Type B pancreatic cell (in vitro differentiated cells): ENCODE results near the gene SLC6A2. TPM values are rescaled to one million over a fixed set of nuclear protein-coding genes. Genes with fewer than 3 reads are reported as not detected.

Source experiments
- DNase-seq: peaks from one replicate; pipeline ENCODE4 v3.0.0; 2021; ENCODE audit warnings: mixed read lengths; ENCODE audit not compliant: unreplicated experiment; ENCODE audit errors: extremely low spot score
- H3K27ac Mint-ChIP-seq: 2 replicates; pipeline ENCODE4 v1.8.0; 2021; ENCODE audit warnings: mild to moderate bottlenecking, mixed read lengths
- H3K27me3 Mint-ChIP-seq: 2 replicates; pipeline ENCODE4 v1.8.0; 2021; ENCODE audit warnings: mixed read lengths
- H3K36me3 Mint-ChIP-seq: 2 replicates; pipeline ENCODE4 v1.8.0; 2021; ENCODE audit warnings: mixed read lengths
- H3K4me1 Mint-ChIP-seq: one replicate; pipeline ENCODE4 v1.8.0; 2021; ENCODE audit warnings: mixed read lengths; ENCODE audit not compliant: unreplicated experiment
- H3K4me3 Mint-ChIP-seq: 2 replicates; pipeline ENCODE4 v1.8.0; 2021; ENCODE audit warnings: mild to moderate bottlenecking, mixed read lengths
- H3K9me3 Mint-ChIP-seq: 2 replicates; pipeline ENCODE4 v1.8.0; 2021; ENCODE audit warnings: mixed read lengths
- total RNA-seq: library from RNA; stranded (reverse); gene quantifications from 2 replicates; pipeline ENCODE4 v1.2.1, GENCODE V29; 2021; ENCODE audit warnings: low replicate concordance
- TF ChIP-seq, protein P1 (sequence below): fragments of 200-600 bp; sonication (generic); conservative IDR thresholded peaks from 2 replicates; pipeline ENCODE4 v1.5.0; 2021; ENCODE audit warnings: antibody characterized with exemption, mild to moderate bottlenecking

The SLC6A2 gene
- total RNA-seq, 1 donor from 2014 or later: 5.7 TPM

- TF ChIP-seq, protein P1, sequence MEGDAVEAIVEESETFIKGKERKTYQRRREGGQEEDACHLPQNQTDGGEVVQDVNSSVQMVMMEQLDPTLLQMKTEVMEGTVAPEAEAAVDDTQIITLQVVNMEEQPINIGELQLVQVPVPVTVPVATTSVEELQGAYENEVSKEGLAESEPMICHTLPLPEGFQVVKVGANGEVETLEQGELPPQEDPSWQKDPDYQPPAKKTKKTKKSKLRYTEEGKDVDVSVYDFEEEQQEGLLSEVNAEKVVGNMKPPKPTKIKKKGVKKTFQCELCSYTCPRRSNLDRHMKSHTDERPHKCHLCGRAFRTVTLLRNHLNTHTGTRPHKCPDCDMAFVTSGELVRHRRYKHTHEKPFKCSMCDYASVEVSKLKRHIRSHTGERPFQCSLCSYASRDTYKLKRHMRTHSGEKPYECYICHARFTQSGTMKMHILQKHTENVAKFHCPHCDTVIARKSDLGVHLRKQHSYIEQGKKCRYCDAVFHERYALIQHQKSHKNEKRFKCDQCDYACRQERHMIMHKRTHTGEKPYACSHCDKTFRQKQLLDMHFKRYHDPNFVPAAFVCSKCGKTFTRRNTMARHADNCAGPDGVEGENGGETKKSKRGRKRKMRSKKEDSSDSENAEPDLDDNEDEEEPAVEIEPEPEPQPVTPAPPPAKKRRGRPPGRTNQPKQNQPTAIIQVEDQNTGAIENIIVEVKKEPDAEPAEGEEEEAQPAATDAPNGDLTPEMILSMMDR: no peak
- peak overlapping the region; percentile 43 for H3K27ac Mint-ChIP-seq
- H3K4me1 Mint-ChIP-seq: peaks cover 42% of the 10 kb centered on the region
- peak overlapping the region; percentile 28 for H3K4me3 Mint-ChIP-seq
- DNase-seq: no peak
- H3K36me3 Mint-ChIP-seq: peaks cover 8% of the 10 kb centered on the region
- H3K27me3 Mint-ChIP-seq: peaks cover 33% of the 10 kb centered on the region
- H3K9me3 Mint-ChIP-seq: peaks cover 8% of the 10 kb centered on the region
Measured at GRCh38 chr16:55661941-55662643, 6.3 kb downstream of the SLC6A2 start.

GRCh38 chr16:55662644-55663031 is 6.8 kb downstream of the SLC6A2 start:
- H3K27me3 Mint-ChIP-seq: peaks cover 28% of the 10 kb centered on the region
- TF ChIP-seq, protein P1: no peak
- H3K9me3 Mint-ChIP-seq: peaks cover 8% of the 10 kb centered on the region
- H3K4me1 Mint-ChIP-seq: peaks cover 41% of the 10 kb centered on the region
- peaks cover 8% of the 10 kb centered on the region for H3K36me3 Mint-ChIP-seq
- no peak for DNase-seq
- H3K4me3 Mint-ChIP-seq: no peak overlapping the region
- peak overlapping the region; percentile 43 for H3K27ac Mint-ChIP-seq

DNA sequence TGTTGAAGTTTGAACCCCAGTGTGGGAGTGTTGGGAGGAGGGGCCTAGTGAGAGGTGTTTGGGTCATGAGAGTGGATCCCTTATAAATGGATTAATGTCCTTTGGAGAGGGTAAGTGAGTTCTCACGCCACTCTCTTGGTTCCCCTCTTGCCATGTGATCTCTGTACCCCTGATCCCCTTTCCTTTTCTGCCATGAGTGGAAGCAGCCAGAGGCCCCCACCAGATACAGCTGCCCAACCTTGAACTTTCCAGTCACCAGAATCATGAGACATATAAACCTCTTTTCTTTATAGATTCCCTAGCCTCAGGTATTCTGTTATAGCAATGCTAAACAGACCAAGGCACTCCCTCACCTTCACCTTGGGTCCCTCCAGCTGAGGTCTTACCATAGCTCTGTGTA is 7.4 kb downstream of the SLC6A2 start:
- H3K4me3 Mint-ChIP-seq: peak overlapping the region; percentile 56
- H3K27ac Mint-ChIP-seq: peak overlapping the region; percentile 99
- H3K9me3 Mint-ChIP-seq: peaks cover 8% of the 10 kb centered on the region
- H3K27me3 Mint-ChIP-seq: peaks cover 22% of the 10 kb centered on the region
- peaks cover 39% of the 10 kb centered on the region for H3K4me1 Mint-ChIP-seq
- H3K36me3 Mint-ChIP-seq: peaks cover 8% of the 10 kb centered on the region
- TF ChIP-seq, protein P1: no peak
- DNase-seq: no peak

DNA sequence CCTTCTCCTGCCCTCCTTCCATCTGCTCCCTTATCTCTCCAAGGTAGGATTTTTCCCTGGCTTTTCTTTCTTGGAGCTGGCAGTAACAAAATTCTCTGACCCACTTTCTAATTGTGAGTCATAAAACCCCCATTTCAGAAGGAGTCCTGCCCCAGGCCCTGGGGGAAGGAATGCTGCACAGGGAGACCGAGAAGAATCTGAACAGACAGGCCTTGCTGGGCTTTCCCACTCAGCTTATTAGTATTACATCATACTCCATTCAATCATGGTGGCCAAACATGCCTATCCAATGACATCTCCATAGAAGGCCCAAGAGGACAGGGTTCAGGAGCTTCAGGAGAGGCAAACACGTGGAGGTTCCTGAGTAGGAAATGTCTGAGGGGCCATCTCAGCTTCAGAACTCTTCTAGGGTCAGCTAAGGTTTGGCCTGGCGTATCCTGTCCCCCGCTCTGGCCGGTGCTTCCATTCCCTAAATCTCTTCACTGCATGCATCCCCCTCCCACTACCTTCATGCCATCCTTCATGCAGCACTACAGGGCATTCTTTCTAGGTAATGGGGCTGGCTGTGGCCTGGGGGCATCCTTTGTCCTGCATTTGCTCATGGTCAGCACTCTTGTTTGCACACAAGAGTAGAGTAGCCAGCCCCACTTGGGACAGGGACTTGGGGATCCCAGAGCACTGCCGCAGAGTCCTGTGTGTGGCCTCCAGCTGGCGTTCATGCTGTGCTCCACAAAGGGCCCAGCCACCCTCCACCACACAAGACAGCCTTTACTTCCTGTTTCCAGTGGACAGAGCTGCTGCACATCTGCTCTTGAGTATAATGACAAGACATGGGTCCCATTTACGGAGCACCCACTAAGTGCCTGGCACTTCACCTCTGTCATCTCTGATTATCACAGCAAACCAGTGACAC is 8.2 kb downstream of the SLC6A2 start:
- no peak for DNase-seq
- peaks cover 8% of the 10 kb centered on the region for H3K36me3 Mint-ChIP-seq

GRCh38 chr16:55664786-55665407 is 9.1 kb downstream of the SLC6A2 start:
- TF ChIP-seq, protein P1: no peak
- Mint-ChIP-seq H3K36me3 (peaks cover 8% of the 10 kb centered on the region), H3K9me3 (peaks cover 8% of the 10 kb centered on the region)

More for the DNA sequence above, 8.2 kb downstream of the SLC6A2 start:
- peak overlapping the region; percentile 99 for H3K27ac Mint-ChIP-seq
- H3K4me3 Mint-ChIP-seq: peak overlapping the region; percentile 56
- H3K27me3 Mint-ChIP-seq: peaks cover 14% of the 10 kb centered on the region
- H3K4me1 Mint-ChIP-seq: peaks cover 31% of the 10 kb centered on the region
- TF ChIP-seq, protein P1: no peak
- H3K9me3 Mint-ChIP-seq: peaks cover 8% of the 10 kb centered on the region

More at GRCh38 chr16:55664786-55665407, 9.1 kb downstream of the SLC6A2 start:
- Mint-ChIP-seq H3K4me1 (peaks cover 22% of the 10 kb centered on the region), H3K27me3 (peaks cover 5% of the 10 kb centered on the region), H3K4me3 (no peak overlapping the region), H3K27ac (peak overlapping the region; percentile 99)
- DNase-seq: no peak
